ENCODE measurements around the gene THOC1.

The THOC1 gene

GRCh38 chr18:213505-213904, 54.3 kb downstream of the THOC1 start:
- no peak for DNase-seq

- DNase-seq = no peak
Measured at GRCh38 chr18:212780-213179, 55.1 kb downstream of the THOC1 start.

- no peak for DNase-seq
Measured at GRCh38 chr18:211582-211981, 56.3 kb downstream of the THOC1 start.

GRCh38 chr18:210733-211132, 57.1 kb downstream of the THOC1 start:
- DNase-seq = no peak

GRCh38 chr18:210075-210474, 57.8 kb downstream of the THOC1 start:
- no peak for DNase-seq

- DNase-seq = no peak
Measured at GRCh38 chr18:199768-200167, 68.1 kb downstream of the THOC1 start.

GRCh38 chr18:199214-199613, 68.6 kb downstream of the THOC1 start:
- no peak for DNase-seq

GRCh38 chr18:195651-196050, 72.2 kb downstream of the THOC1 start:
- no peak for DNase-seq

- no peak for DNase-seq
Measured at GRCh38 chr18:192801-193200, 75.0 kb downstream of the THOC1 start.

GRCh38 chr18:191725-192124, 76.1 kb downstream of the THOC1 start:
- DNase-seq = peak; percentile 3

GRCh38 chr18:189254-189653, 78.6 kb downstream of the THOC1 start:
- DNase-seq = no peak

- no peak for DNase-seq
Measured at GRCh38 chr18:183769-184168, 84.1 kb downstream of the THOC1 start.

- no peak for DNase-seq
Measured at GRCh38 chr18:181711-182110, 86.1 kb downstream of the THOC1 start.

GRCh38 chr18:179499-179898, 88.3 kb downstream of the THOC1 start:
- no peak for DNase-seq

- no peak for DNase-seq
Measured at GRCh38 chr18:172361-172760, 95.5 kb downstream of the THOC1 start.

Data from fibroblast of skin of abdomen (primary cell).